T47D (cell line): ENCODE data around the gene PPP1R12A.

Experiments
- DNase-seq, 2 experiments: peaks; one replicate each; pipeline versions ENCODE4 v3.0.0 to v3.0.0-alpha.2; 2011 to 2012; ENCODE audit warnings: low read depth in 1 of 2, low spot score in 1 of 2
- JUND ChIP-seq: IDR thresholded peaks from 2 replicates; pipeline ENCODE4 v1.6.1; 2012; ENCODE audit warnings: low read depth
- in situ Hi-C: cut with HindIII; loops from 2 replicates; pipeline ENCODE4 v1.10.0; 2016; ENCODE audit warnings: low sequenced_read_pairs, low pct_unique_long_range_greater_than_20kb

The PPP1R12A gene

DNA sequence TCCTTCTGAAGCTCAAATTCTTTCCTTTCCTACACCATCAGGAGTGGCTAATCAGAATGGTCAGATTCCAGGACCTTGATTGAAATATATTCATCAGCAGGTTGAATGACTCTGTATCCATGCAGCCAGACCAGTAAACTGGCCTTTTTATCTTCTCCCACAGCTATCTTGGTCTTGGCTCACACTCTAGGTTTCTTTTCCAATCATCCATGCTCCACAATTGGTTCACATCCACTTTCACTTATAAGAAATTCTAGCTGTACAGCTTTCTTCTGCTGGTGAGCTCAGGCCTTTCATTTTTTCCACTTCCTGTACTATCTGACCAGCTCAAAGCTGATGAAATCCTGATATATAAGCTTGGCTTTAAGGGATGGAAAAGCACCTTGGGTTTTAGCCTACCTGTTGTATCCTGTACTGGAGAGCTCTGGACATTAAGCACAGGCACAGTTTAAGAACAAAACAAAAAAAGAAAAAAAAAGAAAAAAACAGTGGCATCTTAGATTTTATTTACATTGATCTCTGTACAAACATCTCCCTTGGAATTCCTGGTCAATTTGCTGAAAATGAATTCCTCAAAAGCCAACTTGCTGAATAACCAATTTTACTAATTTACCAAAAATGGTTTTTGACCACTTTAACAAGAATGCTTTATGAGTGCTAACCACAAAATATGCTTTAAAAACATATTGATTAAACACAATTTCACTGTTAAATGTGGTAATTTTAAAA lies 152.6 kb downstream of the PPP1R12A start:
- in situ Hi-C loops, result no loop called here
- no peak for DNase-seq
- no peak for TF ChIP-seq JUND

GRCh38 chr12:79778802-79779448 lies 156.0 kb downstream of the PPP1R12A start:
- TF ChIP-seq JUND, result no peak
- in situ Hi-C loops, result no loop called here
- DNase-seq, result peak; percentile 10 to 36

DNA sequence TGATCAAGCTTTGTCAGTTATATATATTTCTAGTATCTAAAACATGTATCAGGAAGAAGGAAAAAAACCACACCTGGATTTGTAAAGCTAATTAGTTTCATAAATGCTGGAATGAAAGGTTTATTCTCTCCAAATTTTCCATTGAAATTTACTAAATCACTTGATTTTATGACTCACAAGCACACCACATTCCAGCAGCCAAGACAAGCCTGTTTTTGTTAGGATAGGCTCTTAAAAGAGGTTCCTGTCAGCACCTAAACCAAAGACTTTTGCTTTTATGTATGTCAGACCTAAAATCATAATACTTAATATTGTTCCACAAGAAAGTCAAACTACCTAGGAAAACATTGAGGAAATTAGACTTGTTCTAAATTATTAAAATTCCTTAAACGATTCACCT lies 158.8 kb downstream of the PPP1R12A start:
- no peak for TF ChIP-seq JUND
- no peak for DNase-seq
- in situ Hi-C loops, result no loop called here

GRCh38 chr12:79775355-79776027 lies 159.4 kb downstream of the PPP1R12A start:
- no peak for TF ChIP-seq JUND
- in situ Hi-C loops, result no loop called here
- no peak for DNase-seq

DNA sequence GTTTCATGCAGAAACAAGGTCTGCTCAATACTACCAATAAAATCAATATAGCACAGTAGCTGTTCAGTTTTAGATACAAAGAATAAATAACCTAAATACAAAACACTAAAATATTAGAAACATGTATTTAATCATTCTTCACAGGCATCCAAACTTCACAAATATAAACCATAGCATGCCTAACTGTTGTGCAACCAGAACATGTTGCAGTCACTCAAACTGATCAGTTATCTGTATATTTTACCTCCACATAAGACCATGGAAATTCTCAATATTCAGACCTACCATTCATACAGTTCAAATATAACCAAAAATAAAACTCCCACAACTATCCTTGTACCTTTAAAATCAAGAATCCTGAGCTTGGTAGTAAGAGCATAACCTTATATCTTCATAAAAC lies 161.0 kb downstream of the PPP1R12A start:
- no peak for DNase-seq
- in situ Hi-C loops, result no loop called here
- TF ChIP-seq JUND, result no peak

- in situ Hi-C loops, result no loop called here
- TF ChIP-seq JUND, result no peak
- DNase-seq, result no peak
Measured at GRCh38 chr12:79769860-79770485, 164.9 kb downstream of the PPP1R12A start.

DNA sequence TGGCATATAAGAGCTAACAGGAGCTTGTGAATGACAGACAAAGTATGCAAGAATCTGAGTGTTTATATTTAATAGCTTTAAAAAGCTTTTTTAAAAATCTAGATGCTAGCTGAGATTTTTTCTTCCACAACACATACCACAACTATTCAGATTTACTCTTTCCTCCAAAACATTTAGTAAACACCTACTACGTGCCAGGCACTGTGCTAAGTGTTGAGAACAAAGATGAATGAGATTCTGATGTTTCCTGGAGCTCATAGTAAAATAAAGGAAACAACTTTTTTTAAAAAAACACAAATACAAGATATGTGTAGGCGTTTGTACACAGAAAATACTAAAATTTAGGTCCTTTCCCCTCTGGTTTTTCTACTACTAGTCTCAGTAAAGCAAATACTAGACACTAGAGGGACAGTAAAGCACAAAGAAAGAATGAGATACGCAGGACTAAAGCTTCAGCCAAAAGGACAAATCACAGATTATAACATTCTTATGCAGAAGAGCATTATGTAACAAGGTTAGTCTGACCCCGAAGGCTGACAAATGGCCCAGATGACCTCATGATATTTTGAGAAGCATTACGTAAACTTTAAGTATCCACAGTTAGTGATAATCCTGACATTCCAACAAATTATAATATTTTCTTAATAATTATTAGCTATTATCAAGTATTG lies 165.6 kb downstream of the PPP1R12A start:
- no peak for TF ChIP-seq JUND
- no peak for DNase-seq
- in situ Hi-C loops, result no loop called here

GRCh38 chr12:79766705-79767464 lies 168.0 kb downstream of the PPP1R12A start:
- in situ Hi-C loops, result no loop called here
- no peak for TF ChIP-seq JUND
- DNase-seq, result no peak

- no peak for DNase-seq
- in situ Hi-C loops, result no loop called here
- TF ChIP-seq JUND, result no peak
Measured at GRCh38 chr12:79765157-79765556, 169.7 kb downstream of the PPP1R12A start.

- no peak for TF ChIP-seq JUND
- in situ Hi-C loops, result no loop called here
- peak in 1 of 2 experiments; percentile 15 for DNase-seq
Measured at GRCh38 chr12:79764641-79765040, 170.3 kb downstream of the PPP1R12A start.

DNA sequence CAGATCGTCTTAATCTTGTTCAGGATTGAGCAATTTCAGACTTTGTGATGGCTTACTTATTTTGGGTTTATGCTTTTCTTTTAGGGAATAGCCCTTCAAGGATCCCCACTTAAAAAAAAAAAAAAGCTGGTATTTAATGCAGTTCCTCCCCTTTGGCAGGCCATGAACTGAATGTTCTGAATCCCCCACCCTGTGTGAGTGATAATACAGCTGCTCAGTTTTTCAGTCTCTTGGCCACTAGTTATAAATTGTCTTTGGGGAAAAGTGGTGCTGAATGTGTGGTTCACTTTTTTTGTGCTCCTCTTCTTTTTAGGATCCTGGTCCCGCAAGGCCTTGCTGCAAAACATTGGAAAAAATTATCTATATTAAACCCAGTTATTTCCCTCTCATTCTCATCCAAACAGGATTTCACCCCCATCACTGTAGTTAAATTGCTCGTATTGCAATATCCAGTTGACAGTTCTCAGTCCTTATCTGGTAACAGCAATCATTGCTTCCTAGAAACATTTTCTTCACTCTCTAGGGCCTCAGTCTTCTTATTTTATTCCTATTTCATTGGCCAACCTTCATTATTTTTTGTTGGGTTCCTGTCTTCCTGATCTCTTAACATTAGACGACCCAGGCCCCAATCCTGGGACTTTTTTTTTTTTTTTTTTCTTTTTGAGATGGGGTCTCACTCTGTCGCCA lies 171.0 kb downstream of the PPP1R12A start:
- no peak for DNase-seq
- in situ Hi-C loops, result no loop called here
- TF ChIP-seq JUND, result no peak
